GM12878 (cell line): ENCODE measurements around the gene CCDC61. TPM values are rescaled to one million over a fixed set of nuclear protein-coding genes. Genes with fewer than 3 reads are reported as not detected.

Experiments used
- ATAC-seq: fragments of 200-7000 bp; cut with Tn5 transposase; 3 replicates; pipeline ENCODE4 v1.9.1; 2020; ENCODE audit warnings: mild to moderate bottlenecking, moderate library complexity
- BruUV-seq: library from RNA; stranded (reverse); fragments of 400-500 nt; replicated peaks from 2 replicates; lab custom pipeline; 2021; lab: Mats Ljungman, UMichigan
- CTCF ChIA-PET: fragments of 300-600 bp; sonication (Branson Sonifier 250); formaldehyde crosslinking; extraction: SDS; loops from one replicate; lab custom pipeline; 2021; ENCODE audit warnings: inconsistent platforms; lab: Yijun Ruan, JAX
- POLR2A ChIA-PET: fragments of 350-600 bp; formaldehyde crosslinking; extraction: SDS; loops from one replicate; lab custom pipeline; 2021; ENCODE audit warnings: inconsistent platforms; lab: Charles Lee
- RAD21 ChIA-PET: fragments of 300-600 bp; sonication (Branson Sonifier 250); formaldehyde crosslinking; loops from one replicate; lab custom pipeline; 2023; ENCODE audit warnings: antibody characterized with exemption; ENCODE audit not compliant: unreplicated experiment; lab: Charles Lee
- SMC1A ChIA-PET: fragments of 300-600 bp; sonication (Branson Sonifier 250); formaldehyde crosslinking; loops from one replicate; lab custom pipeline; 2023; ENCODE audit not compliant: unreplicated experiment, uncharacterized antibody; lab: Charles Lee
- DNase-seq: peaks from one replicate; pipeline ENCODE4 v3.0.0-alpha.2; 2011; ENCODE audit warnings: low read depth, low spot score
- FAIRE-seq: peaks from 3 replicates; lab custom pipeline; 2011; peaks lifted over from hg19 to GRCh38; lab: Jason Lieb, UNC
- H2AFZ ChIP-seq: 2 replicates; pipeline ENCODE4 v1.6.0; 2011; ENCODE audit warnings: low read depth, low read length, control low read depth; ENCODE audit not compliant: control insufficient read depth
- H3K27ac ChIP-seq: 2 replicates; pipeline ENCODE4 v1.5.1; 2011; ENCODE audit warnings: control low read depth; ENCODE audit not compliant: control insufficient read depth, insufficient read depth
- H3K27me3 ChIP-seq, 2 experiments: replicated peaks in 1 of 2; 2 replicates each; pipeline versions ENCODE4 v1.6.0 to v1.6.1; 2011; ENCODE audit warnings: low read length in 1 of 2; ENCODE audit not compliant: control insufficient read depth in 2 of 2, insufficient read depth in 2 of 2
- H3K36me3 ChIP-seq, 2 experiments: 2 replicates each; pipeline ENCODE4 v1.5.1; 2011; ENCODE audit warnings: low read length in 1 of 2; ENCODE audit not compliant: control insufficient read depth in 2 of 2, insufficient read depth in 2 of 2
- H3K4me1 ChIP-seq: 2 replicates; pipeline ENCODE4 v1.6.1; 2011; ENCODE audit warnings: mild to moderate bottlenecking, low read length, moderate library complexity, mixed read lengths; ENCODE audit not compliant: control insufficient read depth, insufficient read depth
- H3K4me2 ChIP-seq: 2 replicates; pipeline ENCODE4 v1.6.0; 2011; ENCODE audit warnings: control low read depth; ENCODE audit not compliant: control insufficient read depth, insufficient read depth
- H3K4me3 ChIP-seq: fragments of 200-600 bp; sonication (generic); 2 replicates; pipeline ENCODE4 v1.5.1; 2016
- H3K79me2 ChIP-seq: 2 replicates; pipeline ENCODE4 v1.6.0; 2011; ENCODE audit warnings: low read length; ENCODE audit not compliant: control insufficient read depth, insufficient read depth
- H3K9ac ChIP-seq: 2 replicates; pipeline ENCODE4 v1.8.0; 2011; ENCODE audit warnings: low read length, control low read depth, mixed read lengths; ENCODE audit not compliant: control insufficient read depth, insufficient read depth
- H3K9me3 ChIP-seq: replicated peaks from 3 replicates; pipeline ENCODE4 v1.5.1; 2011; ENCODE audit warnings: mild to moderate bottlenecking, low read length; ENCODE audit not compliant: control insufficient read depth, insufficient read depth
- H4K20me1 ChIP-seq: 2 replicates; pipeline ENCODE4 v1.6.0; 2011; ENCODE audit not compliant: control insufficient read depth, insufficient read depth
- ATF2 ChIP-seq: IDR thresholded peaks from 2 replicates; pipeline ENCODE4 v1.6.1; 2012; ENCODE audit warnings: low read length, inconsistent platforms
- CEBPB ChIP-seq, 2 experiments: fragments of 150-350 bp in 1 of 2; IDR thresholded peaks; 2 replicates each; pipeline ENCODE4 v1.6.1; 2012 to 2014; ENCODE audit warnings: low read depth in 2 of 2, low read length in 2 of 2, borderline replicate concordance in 1 of 2, inconsistent platforms in 1 of 2
- E2F4 ChIP-seq: IDR thresholded peaks from 2 replicates; pipeline ENCODE4 v1.6.1; 2012; ENCODE audit warnings: low read depth, low read length, improper control_type of control experiment
- EED ChIP-seq: sonication (generic); IDR thresholded peaks from 2 replicates; pipeline ENCODE4 v1.6.1; 2016; ENCODE audit warnings: antibody characterized with exemption, low read depth
- FOS ChIP-seq: IDR thresholded peaks from 3 replicates; pipeline ENCODE4 v1.6.1; 2011; ENCODE audit warnings: borderline replicate concordance; ENCODE audit not compliant: insufficient read length; ENCODE audit errors: extremely low read depth
- LARP7 ChIP-seq: fragments of 450-650 bp; IDR thresholded peaks from 2 replicates; pipeline ENCODE4 v1.6.1; 2017; ENCODE audit warnings: mild to moderate bottlenecking
- NBN ChIP-seq: fragments of 450-650 bp; IDR thresholded peaks from 2 replicates; pipeline ENCODE4 v1.6.1; 2016
- NFIC ChIP-seq: IDR thresholded peaks from 2 replicates; pipeline ENCODE4 v1.6.1; 2012; ENCODE audit warnings: low read depth, mild to moderate bottlenecking, inconsistent platforms, low read length, moderate library complexity
- PAX8 ChIP-seq: fragments of 450-650 bp; IDR thresholded peaks from 2 replicates; pipeline ENCODE4 v1.6.1; 2017; ENCODE audit warnings: mild to moderate bottlenecking, moderate library complexity
- POLR2A ChIP-seq: IDR thresholded peaks from 2 replicates; pipeline ENCODE4 v1.6.1; 2011; ENCODE audit warnings: low read depth, mild to moderate bottlenecking, low read length
- SP1 ChIP-seq: IDR thresholded peaks from one replicate; pipeline ENCODE4 v1.6.1; 2011; ENCODE audit warnings: low read depth, low read length
- TCF3 ChIP-seq: IDR thresholded peaks from 2 replicates; pipeline ENCODE4 v1.6.1; 2012; ENCODE audit warnings: low read depth, mild to moderate bottlenecking, low read length, borderline replicate concordance; ENCODE audit not compliant: insufficient read depth
- WRNIP1 ChIP-seq: IDR thresholded peaks from 2 replicates; pipeline ENCODE4 v1.6.1; 2011; ENCODE audit warnings: low read depth, low read length, improper control_type of control experiment, borderline replicate concordance
- ZNF207 ChIP-seq: fragments of 450-650 bp; IDR thresholded peaks from 2 replicates; pipeline ENCODE4 v1.6.1; 2014; ENCODE audit warnings: antibody characterized with exemption, mild to moderate bottlenecking, borderline replicate concordance
- WGBS: methylation state at CpG from one replicate; pipeline ENCODE4 v1.1.6; 2016; ENCODE audit warnings: low lambda C conversion rate; ENCODE audit not compliant: insufficient replicate concordance, insufficient coverage; ENCODE audit errors: missing lambda C conversion rate; 5-methylcytosine and 5-hydroxymethylcytosine counted together
- in situ Hi-C: fragments of 300-500 bp; cut with MboI; formaldehyde crosslinking; loops from 9 replicates; pipeline ENCODE4 v1.14.3; 2018; ENCODE audit warnings: mixed read lengths
- intact Hi-C: fragments of 100-400 bp; cut with micrococcal nuclease; formaldehyde crosslinking; loops from one replicate; pipeline ENCODE4 v1.14.2; 2022; ENCODE audit not compliant: unreplicated experiment
- polyA plus RNA-seq, 11 experiments: library from polyadenylated mRNA; depleted of rRNA in 4 of 11; unstranded in 6 of 11; stranded (reverse) in 5 of 11; fragments of >200 nt; fragmentation: Nextera tagmentation in 4 of 11; fragmentation: Illumina TruSeq in 1 of 11; extraction: Ambion mirVana in 4 of 11; extraction: Trizol in 1 of 11; gene quantifications; 1 replicate in 1 of 11; 2 replicates in 10 of 11; pipeline versions ENCODE4 v1.2.1 to v1.2.3, GENCODE V29; 2011 to 2016; ENCODE audit warnings: inconsistent platforms in 2 of 11, missing spikeins in 2 of 11, low read depth in 1 of 11
- total RNA-seq, 4 experiments: library from RNA; depleted of rRNA in 3 of 4; stranded (reverse); fragments of >200 nt in 3 of 4; fragmentation: Illumina TruSeq in 1 of 4; extraction: Trizol in 1 of 4; gene quantifications; 2 replicates each; pipeline versions ENCODE4 v1.2.1 to v1.2.3, GENCODE V29; 2013 to 2021
- TF ChIP-seq, protein P1 (sequence below): fragments of 450-650 bp; IDR thresholded peaks from 2 replicates; pipeline ENCODE4 v1.6.1; 2017; ENCODE audit warnings: mild to moderate bottlenecking, low read depth, inconsistent platforms; ENCODE audit not compliant: poor library complexity, severe bottlenecking
- TF ChIP-seq, protein P2 (sequence below): fragments of 450-650 bp; IDR thresholded peaks from 2 replicates; pipeline ENCODE4 v1.6.1; 2017; ENCODE audit warnings: mild to moderate bottlenecking, moderate library complexity

Gene CCDC61
- total and polyA plus RNA-seq, 10 of the 15 experiments (the other 5 are each of a cell fraction or from before 2014, with no cell fraction given), result 0.27 to 27.1 (median 8.7) TPM

- POLR2A ChIA-PET, result no interaction called here
- no peak overlapping the region for H3K27ac ChIP-seq
- intact Hi-C loops, result no loop called here
- BruUV-seq, result no TSS peak
- TF ChIP-seq, protein P1, sequence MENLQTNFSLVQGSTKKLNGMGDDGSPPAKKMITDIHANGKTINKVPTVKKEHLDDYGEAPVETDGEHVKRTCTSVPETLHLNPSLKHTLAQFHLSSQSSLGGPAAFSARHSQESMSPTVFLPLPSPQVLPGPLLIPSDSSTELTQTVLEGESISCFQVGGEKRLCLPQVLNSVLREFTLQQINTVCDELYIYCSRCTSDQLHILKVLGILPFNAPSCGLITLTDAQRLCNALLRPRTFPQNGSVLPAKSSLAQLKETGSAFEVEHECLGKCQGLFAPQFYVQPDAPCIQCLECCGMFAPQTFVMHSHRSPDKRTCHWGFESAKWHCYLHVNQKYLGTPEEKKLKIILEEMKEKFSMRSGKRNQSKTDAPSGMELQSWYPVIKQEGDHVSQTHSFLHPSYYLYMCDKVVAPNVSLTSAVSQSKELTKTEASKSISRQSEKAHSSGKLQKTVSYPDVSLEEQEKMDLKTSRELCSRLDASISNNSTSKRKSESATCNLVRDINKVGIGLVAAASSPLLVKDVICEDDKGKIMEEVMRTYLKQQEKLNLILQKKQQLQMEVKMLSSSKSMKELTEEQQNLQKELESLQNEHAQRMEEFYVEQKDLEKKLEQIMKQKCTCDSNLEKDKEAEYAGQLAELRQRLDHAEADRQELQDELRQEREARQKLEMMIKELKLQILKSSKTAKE, result no peak
- TF ChIP-seq CEBPB (IDR thresholded peaks at IDR 0.05; ENCODE audit: borderline replicate concordance in 1 of 2, low read depth in 2 of 2, low read length in 2 of 2), result no peak
- no peak for TF ChIP-seq E2F4
- TF ChIP-seq FOS, result no peak
- no peak for TF ChIP-seq ZNF207
- TF ChIP-seq NBN, result no peak
- TF ChIP-seq ATF2, result no peak
- TF ChIP-seq WRNIP1, result no peak
- TF ChIP-seq LARP7, result no peak
- TF ChIP-seq, protein P2, sequence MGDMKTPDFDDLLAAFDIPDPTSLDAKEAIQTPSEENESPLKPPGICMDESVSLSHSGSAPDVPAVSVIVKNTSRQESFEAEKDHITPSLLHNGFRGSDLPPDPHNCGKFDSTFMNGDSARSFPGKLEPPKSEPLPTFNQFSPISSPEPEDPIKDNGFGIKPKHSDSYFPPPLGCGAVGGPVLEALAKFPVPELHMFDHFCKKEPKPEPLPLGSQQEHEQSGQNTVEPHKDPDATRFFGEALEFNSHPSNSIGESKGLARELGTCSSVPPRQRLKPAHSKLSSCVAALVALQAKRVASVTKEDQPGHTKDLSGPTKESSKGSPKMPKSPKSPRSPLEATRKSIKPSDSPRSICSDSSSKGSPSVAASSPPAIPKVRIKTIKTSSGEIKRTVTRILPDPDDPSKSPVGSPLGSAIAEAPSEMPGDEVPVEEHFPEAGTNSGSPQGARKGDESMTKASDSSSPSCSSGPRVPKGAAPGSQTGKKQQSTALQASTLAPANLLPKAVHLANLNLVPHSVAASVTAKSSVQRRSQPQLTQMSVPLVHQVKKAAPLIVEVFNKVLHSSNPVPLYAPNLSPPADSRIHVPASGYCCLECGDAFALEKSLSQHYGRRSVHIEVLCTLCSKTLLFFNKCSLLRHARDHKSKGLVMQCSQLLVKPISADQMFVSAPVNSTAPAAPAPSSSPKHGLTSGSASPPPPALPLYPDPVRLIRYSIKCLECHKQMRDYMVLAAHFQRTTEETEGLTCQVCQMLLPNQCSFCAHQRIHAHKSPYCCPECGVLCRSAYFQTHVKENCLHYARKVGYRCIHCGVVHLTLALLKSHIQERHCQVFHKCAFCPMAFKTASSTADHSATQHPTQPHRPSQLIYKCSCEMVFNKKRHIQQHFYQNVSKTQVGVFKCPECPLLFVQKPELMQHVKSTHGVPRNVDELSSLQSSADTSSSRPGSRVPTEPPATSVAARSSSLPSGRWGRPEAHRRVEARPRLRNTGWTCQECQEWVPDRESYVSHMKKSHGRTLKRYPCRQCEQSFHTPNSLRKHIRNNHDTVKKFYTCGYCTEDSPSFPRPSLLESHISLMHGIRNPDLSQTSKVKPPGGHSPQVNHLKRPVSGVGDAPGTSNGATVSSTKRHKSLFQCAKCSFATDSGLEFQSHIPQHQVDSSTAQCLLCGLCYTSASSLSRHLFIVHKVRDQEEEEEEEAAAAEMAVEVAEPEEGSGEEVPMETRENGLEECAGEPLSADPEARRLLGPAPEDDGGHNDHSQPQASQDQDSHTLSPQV, result no peak
- TF ChIP-seq SP1, result no peak
- no peak for TF ChIP-seq EED
- no peak for TF ChIP-seq POLR2A
- TF ChIP-seq PAX8, result no peak
- no peak for TF ChIP-seq NFIC
- no peak for TF ChIP-seq TCF3
- TF ChIP-seq, all 136 proteins: peak for 0
- no peaks in the 10 kb centered on the region for H3K79me2 ChIP-seq
- WGBS, result 19% methylated on average over 3 of the region's 3 CpGs
- SMC1A ChIA-PET, result no interaction called here
- H3K9ac ChIP-seq, result no peak overlapping the region
- DNase-seq (no peak), ATAC-seq (no peak), FAIRE-seq (no peak)
- RAD21 ChIA-PET, result interaction anchor here (0.7 kb wide), 1 partner anchor 8 kb away, joined by 4 read pairs; no protein-coding TSS in a partner anchor
- no peaks in the 10 kb centered on the region for H3K4me1 ChIP-seq
- CTCF ChIA-PET, result no interaction called here
- no peaks in the 10 kb centered on the region for H3K36me3 ChIP-seq
- no peak overlapping the region for H3K4me3 ChIP-seq
- H3K4me2 ChIP-seq, result no peak overlapping the region
- H2AFZ ChIP-seq, result no peak overlapping the region
- in situ Hi-C loops, result no loop called here
- H3K9me3 ChIP-seq, result no peaks in the 10 kb centered on the region; the same call in 2 of the 3 replicates
- peaks cover 3 to 5% of the 10 kb centered on the region in 2 experiments; a peak in 3 of 4 replicates for H3K27me3 ChIP-seq
- H4K20me1 ChIP-seq, result no peaks in the 10 kb centered on the region
These were observed 41.5 kb downstream of the CCDC61 start for GRCh38 chr19:46036744-46037128.
